ENCODE results near the gene SLX9.
"Not testable (repeated sequence)": the region's sequence is repeated elsewhere in the genome, so short reads cannot be mapped to it uniquely, and the experiment has no call there.

The SLX9 gene

GRCh38 chr21:44902268-44903049 lies 37.4 kb upstream of the SLX9 start:
- DNase-seq (ENCODE audit: low read depth in 2 of 2): no peak

GRCh38 chr21:44903050-44903685 lies 36.7 kb upstream of the SLX9 start:
- DNase-seq (ENCODE audit: low read depth in 2 of 2): no peak

DNA sequence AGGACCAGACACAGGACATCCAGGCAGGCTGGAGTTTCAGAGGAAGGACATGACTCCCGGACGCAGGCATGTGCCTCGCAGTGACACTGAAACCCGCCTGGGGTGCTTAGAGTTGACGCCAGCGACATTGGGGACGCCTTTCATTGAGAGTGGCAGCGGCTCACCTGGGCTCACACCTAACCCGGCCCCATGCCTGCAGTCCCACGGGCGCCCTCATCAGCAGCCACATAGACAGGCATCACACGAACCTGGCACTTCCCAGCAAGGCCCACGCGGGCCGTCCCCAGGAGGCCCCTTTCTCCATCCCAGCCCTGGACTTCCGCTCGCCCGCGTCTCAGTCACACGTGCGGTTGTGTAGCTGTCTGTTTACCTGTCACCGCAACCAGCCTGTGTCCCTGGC lies 36.1 kb upstream of the SLX9 start:
- DNase-seq (ENCODE audit: low read depth in 2 of 2): no peak

- DNase-seq (ENCODE audit: low read depth in 2 of 2): no peak
Measured at GRCh38 chr21:44904141-44904923, 35.5 kb upstream of the SLX9 start.

GRCh38 chr21:44905016-44905727 lies 34.7 kb upstream of the SLX9 start:
- no peak for DNase-seq (ENCODE audit: low read depth in 2 of 2)

DNA sequence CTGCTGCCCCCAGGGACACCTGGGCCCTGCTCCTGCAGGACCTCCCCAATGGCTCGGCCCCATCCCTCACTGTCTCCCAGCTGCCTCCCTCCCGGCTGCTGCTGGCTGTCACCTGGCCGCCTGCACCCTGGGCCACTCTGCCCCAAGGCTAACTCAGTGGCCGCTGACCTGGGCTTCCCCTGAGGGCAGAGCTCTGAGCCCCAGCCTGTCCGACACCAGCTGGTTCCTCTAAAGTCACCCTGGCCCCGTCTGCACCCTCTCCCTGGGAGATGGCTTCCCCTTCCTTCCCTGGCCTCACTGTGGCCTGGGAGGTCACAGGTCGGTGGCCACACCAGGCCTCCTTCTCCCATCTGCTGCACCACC lies 34.1 kb upstream of the SLX9 start:
- no peak for DNase-seq (ENCODE audit: low read depth in 2 of 2)

DNA sequence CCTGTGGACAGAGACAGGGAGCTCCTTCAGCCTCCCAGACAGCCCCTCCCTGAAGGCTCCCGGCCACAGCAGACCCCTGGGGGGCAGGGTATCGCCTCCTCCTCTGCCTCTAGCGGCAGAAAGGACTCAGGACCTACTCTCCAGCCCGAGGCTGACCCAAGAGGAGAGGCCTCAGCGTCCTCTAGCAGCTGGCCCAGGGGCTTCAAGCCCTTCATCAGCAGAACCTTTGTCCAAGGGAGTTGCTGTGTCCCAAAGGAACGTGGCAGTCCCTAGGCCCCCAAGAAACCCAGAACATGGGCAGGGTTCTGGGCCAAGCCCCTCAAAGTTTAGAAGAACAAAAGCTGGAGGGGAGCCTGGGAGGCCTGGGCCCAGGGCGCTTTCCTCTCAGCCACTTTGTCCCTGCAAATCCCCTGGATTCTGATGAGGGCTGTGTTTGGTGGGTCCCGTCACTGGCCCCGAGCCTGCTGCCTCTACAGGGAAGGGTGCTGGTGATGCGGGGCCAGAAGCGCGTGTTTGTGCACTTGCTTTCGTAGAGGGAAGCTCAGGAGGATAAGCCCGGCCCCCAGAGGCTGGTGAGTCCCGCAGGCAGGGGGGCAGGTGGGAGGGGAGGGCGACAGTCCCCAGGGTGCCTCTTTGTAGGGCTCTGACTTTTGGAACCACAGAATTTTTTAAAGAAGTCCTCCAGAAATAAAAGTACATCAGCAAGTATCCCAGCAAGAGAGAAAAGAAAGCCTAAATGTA lies 32.4 kb upstream of the SLX9 start:
- no peak for DNase-seq (ENCODE audit: low read depth in 2 of 2)

DNA sequence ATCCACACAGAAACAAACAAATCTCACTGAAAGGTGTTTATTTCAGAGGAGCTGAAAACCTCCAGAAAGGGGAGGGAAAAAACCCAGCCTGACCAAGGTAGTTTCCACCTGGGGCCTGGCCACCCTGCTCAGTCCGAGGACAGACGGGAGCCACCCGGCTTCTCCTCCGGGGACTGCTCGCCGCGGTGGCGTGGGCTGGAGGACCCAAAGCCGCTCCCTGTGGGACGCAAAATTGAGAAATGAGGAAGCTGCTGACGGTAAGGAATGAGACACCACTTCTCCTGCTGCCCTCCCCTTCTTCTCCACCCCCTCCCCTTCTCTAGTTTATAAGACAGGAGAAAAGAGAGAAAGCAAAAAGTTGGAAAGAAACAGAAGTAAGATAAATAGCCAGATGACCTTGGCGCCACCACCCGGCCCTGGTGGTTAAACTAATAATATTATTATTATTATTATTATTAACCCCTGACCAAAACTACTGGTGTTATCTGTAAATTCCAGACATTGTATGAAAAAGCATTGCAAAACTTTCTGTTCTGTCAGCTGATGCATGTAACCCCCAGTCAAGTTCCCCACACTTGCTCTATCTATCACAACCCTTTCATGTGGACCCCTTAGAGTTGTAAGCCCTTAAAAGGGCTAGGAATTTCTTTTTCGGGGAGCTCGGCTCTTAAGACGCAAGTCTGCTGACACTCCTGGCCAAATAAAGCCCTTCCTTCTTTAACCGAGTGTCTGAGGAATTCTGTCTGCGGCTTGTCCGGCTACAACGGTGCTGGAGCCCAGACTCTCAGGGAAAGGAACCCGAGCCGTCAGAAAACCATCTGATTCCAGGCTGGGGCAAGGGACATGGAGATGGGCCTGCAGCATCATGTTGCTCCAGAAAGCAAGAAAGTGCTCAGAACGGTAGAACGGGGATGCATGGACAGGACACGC lies 31.6 kb upstream of the SLX9 start:
- no peak for DNase-seq (ENCODE audit: low read depth in 2 of 2)

DNA sequence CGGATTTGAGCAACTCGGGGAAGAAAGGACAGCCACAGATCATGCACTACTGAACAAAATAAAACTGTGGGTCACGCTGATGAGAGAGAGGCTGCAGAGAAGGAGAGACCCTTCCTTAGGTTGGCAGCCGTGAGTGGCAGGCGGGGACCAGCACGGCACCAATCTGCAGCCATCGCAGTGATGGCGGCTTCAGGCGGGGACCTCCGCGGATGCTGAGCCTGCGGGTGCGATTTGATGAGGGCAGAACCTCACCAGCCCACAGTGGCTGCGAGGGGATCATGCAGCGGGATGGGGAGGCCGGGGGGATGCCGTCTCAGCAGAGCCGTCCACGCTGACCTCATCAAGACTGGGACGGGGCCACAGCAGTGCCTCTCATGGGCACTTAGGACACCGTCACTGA lies 30.9 kb upstream of the SLX9 start:
- no peak for DNase-seq (ENCODE audit: low read depth in 2 of 2)

DNA sequence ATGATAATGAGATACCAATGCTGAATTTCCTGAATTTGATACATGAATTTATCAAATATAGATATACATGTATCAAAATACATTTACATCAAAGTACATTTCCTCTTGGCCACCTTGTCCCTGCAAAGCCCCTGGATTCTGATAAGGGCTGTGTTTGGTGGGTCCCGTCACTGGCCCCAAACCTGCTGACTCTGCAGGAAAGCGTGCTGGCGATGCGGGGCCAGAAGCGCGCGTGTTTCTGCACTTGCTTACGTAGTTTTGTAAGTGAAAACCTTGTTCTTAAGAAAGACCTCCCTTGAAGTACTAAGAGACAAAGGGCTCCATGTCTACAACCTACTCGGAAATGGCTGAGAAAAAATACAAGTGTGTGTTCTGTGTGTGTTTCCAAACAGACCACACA lies 30.1 kb upstream of the SLX9 start:
- no peak for DNase-seq (ENCODE audit: low read depth in 2 of 2)

DNA sequence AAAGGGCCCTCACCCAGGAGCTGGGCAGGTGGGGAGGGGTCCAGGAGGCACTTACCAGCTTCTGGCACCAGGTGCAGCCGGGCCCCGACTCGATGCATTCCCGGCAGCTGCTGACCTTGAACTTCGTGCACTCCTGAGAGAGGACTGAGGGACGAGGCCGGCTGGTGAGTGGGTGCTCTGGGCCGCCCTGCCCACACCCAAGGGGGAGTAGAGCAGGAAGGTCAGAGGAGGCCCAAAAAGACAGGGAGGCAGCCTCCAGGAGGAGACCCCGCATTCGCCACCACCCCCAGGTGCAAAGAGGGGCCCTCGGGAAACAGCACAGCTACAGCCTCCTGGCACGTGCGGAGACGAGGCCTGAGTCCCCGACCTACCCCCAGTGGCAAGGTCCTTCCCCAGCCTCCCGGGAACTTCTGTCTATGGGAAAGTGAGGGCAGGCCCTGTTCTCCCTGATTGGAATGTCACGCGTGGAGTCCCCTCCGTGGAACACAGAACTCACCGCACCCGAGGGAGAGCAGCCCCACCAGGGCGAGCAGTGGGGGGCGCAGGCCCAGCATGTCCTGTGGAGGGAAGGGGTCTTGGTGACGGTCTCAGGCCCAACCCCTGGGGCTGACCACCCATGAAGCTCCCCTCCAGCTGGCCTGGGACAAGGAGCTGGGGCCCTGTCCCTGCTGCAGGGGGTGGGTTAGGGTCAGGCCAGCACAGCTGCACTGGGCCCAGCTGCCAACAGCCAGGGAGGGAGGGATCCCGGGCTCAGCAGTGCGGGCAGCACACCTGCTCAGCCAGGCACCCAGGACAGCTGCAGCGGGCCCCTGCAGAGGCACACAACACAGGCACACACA lies 29.4 kb upstream of the SLX9 start:
- no peak for DNase-seq (ENCODE audit: low read depth in 2 of 2)

GRCh38 chr21:44911068-44911383 lies 28.8 kb upstream of the SLX9 start:
- DNase-seq (ENCODE audit: low read depth in 2 of 2): no peak

DNA sequence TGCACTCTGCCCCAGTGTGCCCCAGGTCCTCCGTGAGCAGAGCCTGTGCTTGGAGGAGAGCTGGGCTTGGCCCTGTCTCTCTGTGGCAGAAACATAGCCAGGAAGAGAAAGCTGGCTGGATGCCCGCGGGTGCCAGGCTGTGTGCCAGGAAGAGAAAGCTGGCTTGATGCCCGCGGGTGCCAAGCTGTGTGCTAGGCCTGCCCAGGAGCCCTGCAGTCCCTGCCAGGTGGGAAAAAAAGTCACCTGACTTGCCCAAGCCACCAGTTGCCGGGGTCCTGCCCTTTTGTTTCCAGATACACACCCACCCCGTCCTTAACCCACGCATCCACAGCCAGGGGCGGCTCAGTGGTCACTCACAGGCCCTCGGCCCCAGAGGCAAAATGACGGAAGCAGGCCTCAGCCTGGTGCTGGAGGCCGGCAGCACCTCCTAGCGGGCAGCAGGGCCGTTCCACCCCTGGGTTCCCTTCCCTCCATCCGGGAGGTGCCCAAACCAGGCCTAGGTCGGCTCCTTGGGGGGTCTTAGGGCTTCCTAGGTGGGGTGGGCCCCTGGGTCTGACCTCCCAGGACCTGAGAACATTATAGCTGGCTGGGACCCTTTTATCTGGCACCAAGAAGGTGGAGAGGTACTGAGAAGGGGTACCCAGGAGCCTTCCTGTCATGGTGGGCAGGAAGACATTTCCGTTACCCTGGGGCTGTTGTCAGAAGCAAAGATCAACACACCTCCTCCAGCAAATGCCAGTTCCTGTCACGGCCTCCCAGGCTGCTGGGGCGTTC lies 28.3 kb upstream of the SLX9 start:
- DNase-seq (ENCODE audit: low read depth in 2 of 2): no peak

- no peak for DNase-seq (ENCODE audit: low read depth in 2 of 2)
Measured at GRCh38 chr21:44912158-44912473, 27.7 kb upstream of the SLX9 start.

DNA sequence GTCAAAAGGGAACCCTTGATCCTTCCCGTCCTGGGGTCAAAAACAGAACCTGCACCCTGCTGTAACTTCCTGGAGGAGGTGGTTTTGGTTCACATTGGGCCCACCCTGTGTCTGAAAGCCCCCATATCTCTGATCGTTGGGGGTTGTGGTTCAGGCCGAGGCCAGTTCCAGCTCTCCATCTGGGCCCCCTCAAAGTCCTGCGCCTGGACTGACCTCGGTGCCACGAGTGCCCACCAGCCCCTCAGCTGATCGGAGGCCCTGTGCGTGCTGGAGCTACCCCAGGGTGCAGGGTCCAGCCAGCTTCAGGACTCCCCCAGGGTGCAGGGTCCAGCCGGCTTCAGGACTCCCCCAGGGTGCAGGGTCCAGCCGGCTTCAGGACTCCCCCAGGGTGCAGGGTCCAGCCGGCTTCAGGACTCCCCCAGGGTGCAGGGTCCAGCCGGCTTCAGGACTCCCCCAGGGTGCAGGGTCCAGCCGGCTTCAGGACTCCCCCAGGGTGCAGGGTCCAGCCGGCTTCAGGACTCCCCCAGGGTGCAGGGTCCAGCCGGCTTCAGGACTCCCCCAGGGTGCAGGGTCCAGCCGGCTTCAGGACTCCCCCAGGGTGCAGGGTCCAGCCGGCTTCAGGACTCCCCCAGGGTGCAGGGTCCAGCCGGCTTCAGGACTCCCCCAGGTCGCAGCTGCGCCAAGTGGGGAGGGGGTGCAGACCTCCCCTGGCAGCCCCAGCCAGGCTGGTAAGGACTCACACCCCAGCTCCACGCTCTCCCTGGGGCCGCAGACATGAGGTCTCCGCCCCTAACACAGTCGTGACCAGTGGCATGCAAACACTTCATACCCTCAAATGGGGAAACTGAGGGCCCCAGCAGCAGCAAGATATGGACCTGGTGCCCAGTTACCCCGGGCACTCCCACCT lies 27.1 kb upstream of the SLX9 start:
- DNase-seq (ENCODE audit: low read depth in 2 of 2): not testable (repeated sequence)

- DNase-seq (ENCODE audit: low read depth in 2 of 2): no peak
Measured at GRCh38 chr21:44913425-44914175, 26.2 kb upstream of the SLX9 start.

DNA sequence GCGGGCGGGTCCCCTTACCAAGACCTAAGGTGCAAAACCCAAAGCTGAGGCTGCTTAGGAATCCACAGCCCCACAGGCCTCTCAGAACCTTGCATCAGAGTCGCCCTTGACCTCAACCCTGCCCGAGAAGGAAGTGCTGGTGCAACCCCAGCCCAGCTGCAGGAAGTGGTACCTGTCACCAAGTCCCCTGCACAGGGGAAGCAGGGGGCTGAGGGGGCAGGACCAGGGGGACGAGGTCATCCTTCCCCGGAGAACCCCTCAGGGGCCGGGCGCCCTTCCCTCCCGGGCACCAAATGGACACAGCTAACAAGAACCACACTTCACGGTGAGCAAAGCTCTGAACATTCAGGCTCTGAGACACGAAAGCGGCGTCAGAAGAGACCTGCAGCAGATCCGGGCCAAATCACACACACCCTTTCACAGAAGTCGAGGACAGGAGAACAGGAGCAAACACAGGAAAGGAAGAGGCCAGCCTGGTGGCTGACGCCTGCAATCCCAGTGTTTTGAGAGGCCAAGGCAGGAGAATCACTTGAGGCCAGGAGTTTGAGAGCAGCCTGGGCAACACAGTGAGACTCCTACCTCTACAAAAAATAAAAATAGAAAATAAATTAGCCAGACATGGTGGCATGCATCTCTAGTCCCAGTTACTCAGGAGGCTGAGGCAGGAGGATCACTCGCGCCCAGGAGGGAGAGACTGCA lies 25.5 kb upstream of the SLX9 start:
- DNase-seq (ENCODE audit: low read depth in 2 of 2): no peak
